ENCODE data around the gene SF3B3.

GRCh38 chr16:70476272-70477020 is 47.2 kb upstream of the SF3B3 start:
- TF ChIP-seq, protein P1, sequence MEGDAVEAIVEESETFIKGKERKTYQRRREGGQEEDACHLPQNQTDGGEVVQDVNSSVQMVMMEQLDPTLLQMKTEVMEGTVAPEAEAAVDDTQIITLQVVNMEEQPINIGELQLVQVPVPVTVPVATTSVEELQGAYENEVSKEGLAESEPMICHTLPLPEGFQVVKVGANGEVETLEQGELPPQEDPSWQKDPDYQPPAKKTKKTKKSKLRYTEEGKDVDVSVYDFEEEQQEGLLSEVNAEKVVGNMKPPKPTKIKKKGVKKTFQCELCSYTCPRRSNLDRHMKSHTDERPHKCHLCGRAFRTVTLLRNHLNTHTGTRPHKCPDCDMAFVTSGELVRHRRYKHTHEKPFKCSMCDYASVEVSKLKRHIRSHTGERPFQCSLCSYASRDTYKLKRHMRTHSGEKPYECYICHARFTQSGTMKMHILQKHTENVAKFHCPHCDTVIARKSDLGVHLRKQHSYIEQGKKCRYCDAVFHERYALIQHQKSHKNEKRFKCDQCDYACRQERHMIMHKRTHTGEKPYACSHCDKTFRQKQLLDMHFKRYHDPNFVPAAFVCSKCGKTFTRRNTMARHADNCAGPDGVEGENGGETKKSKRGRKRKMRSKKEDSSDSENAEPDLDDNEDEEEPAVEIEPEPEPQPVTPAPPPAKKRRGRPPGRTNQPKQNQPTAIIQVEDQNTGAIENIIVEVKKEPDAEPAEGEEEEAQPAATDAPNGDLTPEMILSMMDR (conservative IDR thresholded peaks at IDR 0.05 in 1 of 2, IDR thresholded peaks at IDR 0.05 in 1 of 2; ENCODE audit: low read depth in 1 of 2, low read length in 2 of 2): no peak
- no peak for TF ChIP-seq EZH2 (IDR thresholded peaks at IDR 0.05; ENCODE audit: low read length, missing control alignments)
